ENCODE data around the gene GMCL2.
"Not testable (repeated sequence)": the region's sequence is repeated elsewhere in the genome, so short reads cannot be mapped to it uniquely, and the experiment has no call there.

Gene GMCL2, protein sequence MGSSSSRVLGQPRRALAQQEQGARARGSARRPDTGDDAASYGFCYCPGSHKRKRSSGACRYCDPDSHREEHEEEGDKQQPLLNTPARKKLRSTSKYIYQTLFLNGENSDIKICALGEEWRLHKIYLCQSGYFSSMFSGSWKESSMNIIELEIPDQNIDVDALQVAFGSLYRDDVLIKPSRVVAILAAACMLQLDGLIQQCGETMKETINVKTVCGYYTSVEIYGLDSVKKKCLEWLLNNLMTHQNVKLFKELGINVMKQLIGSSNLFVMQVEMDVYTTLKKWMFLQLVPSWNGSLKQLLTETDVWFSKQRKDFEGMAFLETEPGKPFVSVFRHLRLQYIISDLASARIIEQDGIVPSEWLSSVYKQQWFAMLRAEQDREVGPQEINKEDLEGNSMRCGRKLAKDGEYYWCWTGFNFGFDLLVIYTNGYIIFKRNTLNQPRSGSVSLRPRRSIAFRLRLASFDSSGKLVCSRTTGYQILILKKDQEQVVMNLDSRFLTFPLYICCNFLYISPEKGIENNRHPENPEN
- total RNA-seq = 0 to 0.11 (median 0.11) reads per million in 3 experiments

GRCh38 chr5:178187014-178187413 is at the start of gene GMCL2:
Gene GMCL2, minus strand, starts transcription at chr5:178187371. Its CDS starts 72 bp downstream, at chr5:178187299.
- DNase-seq = no peak

GRCh38 chr5:178236679-178237078 is 49.5 kb upstream of the GMCL2 start:
- DNase-seq = no peak

- DNase-seq = no peak
These were observed 49.0 kb upstream of the GMCL2 start for GRCh38 chr5:178236126-178236525.

- DNase-seq = no peak
These were observed 48.4 kb upstream of the GMCL2 start for GRCh38 chr5:178235588-178235974.

DNA sequence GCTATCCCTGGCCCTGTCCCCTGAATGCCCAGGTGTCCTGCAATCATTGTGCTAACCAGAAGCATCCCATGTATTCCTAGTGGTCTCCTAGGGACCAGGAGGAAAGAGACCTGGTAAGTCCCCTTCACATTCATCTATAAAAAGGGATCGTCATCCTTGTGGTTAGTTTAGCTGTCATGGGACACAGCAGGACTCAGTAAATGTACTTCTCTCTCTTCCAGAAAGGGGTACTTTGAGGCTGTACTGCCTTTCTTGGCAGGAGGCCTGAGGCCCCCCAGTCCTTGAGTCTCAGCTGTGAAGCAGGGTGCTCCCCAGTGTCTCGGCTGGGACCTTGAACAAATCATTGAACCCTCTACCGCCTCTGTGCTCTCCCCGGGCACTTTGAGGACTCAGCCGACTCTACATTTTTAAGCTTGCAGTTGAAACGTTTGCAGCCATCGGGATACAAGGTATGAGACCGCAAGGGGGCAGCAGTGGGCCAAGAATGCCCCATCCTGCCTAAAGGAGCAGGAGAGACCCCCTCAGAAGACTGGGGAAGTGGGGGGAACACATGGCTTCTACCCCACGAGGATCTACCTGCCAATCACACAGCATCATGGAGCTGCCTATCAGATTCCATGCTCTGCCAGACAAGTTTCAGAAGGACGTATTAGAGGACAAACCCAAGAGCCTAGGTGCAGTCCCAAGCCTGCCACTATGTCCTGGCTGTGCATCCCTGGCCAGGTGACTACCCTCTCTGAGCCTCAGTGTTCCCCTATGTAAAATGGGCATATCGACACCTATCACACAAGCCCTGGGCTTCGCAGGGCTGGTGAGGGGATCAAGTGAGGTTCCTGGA is 47.8 kb upstream of the GMCL2 start:
- peak; percentile 57 for DNase-seq

GRCh38 chr5:178234121-178234749 is 47.1 kb upstream of the GMCL2 start:
- no peak for DNase-seq

- no peak for DNase-seq
These were observed 45.8 kb upstream of the GMCL2 start for GRCh38 chr5:178232920-178233429.

DNA sequence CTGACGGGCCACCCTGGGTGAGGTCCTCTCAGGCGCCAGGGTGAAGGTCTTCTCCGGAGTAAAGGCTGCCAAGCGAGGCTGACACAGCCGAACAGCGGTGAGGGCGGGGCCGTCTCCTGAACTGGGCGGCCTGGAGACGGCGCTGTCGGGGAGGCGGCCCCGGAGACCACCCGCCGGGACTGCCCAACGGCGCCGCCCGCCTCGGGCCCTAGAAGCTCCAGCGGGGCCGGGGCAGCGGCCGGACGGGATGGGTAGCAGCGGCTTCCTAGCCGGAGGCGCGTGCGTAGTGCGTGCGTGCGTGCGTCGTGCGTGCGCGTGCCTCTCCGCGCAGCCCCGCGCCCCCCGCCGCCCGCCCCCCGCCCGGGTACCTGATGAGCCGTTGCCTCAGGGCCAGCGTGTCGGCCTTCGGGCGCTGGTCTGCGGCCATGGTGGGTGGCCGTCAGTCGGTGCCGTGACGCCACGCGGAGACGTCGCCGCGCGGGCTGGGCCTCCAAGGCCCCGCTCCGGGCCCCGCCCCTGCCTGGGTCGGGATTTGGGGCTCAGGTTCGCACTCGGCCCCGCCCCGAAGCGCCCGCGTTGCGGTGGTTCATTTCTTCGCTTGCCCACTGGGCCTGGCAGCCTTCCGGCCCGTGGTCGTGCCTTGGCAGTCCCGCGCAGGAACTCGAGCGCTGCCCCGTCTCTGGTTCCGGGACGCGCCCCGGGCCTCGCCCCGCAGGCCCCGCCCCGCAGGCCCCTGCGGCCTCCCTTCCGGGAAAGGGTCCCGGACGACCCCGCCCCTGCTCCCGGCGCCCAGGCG is 45.2 kb upstream of the GMCL2 start, which contains the start of gene PHYKPL:
Gene PHYKPL (minus strand): TSS at position 679 of the 796 bp plus-strand sequence. CDS start 252 bp downstream, at position 427.
- DNase-seq = peak; percentile 54

DNA sequence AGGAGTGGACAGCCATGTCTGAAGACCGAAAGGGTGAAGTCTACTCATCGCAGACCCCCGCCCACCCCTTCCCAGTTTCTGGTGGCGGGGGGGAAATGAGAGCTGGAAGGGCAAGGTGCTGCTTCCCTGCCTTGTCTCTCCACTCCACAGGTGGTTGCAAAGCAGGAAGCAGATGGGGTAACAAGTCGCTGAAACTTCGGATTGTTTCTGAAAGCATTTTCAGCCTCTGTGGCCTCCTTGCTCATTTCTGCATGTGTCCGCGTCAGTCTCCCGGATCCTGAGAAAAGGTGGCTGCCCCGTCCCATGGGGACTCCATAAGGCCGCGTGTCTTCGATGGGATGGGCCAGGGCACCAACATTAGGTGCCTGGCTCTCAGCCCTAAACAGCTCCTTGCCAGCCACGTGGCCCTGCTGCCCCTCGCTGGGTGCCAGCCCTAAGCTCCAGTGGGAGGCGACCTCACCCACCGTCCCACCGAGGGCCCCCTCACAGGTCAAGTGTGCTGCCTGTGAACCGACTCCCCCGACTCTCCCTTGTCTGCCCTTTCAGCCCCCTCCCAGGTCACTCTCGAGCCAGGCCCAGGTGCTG is 44.5 kb upstream of the GMCL2 start:
- DNase-seq = no peak

GRCh38 chr5:178230879-178231538 is 43.8 kb upstream of the GMCL2 start:
- no peak for DNase-seq

DNA sequence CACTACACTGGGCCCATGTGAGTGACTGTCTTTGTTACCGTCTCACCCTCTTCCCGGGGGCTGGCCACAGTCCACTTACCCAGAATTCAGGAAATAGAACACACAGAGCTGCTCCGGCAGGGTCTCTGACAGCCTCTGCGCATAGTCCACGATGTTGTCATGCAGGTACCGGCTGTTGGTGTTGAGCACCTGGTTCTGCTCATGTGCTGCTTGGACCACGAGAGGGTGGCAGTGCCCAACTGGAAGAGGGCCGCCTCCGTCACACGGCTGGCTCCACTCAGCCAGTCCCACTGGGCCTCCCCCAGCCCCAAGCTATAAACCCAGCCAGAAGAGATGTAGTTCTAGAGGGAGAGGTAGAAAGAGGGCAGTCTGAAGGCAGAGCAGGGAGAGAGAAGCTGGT is 42.7 kb upstream of the GMCL2 start:
- no peak for DNase-seq

DNA sequence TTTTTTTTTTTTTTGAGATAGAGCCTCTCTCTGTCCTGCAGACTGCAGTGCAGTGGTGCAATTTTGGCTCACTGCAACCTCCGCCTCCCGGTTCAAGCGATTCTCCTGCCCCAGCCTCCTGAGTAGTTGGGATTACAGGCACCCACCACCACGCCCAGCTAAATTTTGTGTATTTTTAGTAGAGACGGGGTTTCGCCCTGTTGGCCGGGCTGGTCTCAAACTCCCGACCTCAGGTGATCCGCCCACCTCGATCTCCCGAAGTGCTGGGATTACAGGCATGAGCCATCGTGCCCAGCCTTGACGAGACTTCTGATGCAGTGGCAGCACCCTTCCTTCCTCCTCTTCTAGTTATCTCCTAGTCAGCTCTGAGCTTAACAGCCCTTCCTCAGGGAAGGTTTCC is 41.9 kb upstream of the GMCL2 start:
- not testable (repeated sequence) for DNase-seq

- no peak for DNase-seq
These were observed 41.4 kb upstream of the GMCL2 start for GRCh38 chr5:178228609-178229008.

GRCh38 chr5:178227929-178228328 is 40.8 kb upstream of the GMCL2 start:
- no peak for DNase-seq

- DNase-seq = no peak
These were observed 40.0 kb upstream of the GMCL2 start for GRCh38 chr5:178227138-178227659.

DNA sequence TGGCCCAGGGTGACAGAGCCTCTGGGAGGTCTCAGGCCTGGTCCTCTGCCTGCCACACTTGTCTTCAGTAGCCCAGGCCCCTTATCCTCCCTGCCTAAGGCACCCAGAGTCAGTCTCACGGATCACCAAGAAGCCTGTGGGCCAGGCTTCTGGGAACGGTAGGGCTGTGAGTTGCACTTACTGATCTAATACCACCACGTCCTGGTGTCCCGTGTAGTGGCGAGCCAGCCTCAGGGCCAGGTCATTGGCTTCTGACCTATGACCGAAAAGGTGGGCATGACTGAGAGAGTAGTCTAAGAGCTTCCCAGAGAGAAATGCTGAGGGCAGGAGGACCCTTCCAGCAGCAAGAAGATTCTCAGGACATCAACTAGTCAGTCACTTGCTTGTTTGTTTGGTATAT is 38.0 kb upstream of the GMCL2 start:
- no peak for DNase-seq

DNA sequence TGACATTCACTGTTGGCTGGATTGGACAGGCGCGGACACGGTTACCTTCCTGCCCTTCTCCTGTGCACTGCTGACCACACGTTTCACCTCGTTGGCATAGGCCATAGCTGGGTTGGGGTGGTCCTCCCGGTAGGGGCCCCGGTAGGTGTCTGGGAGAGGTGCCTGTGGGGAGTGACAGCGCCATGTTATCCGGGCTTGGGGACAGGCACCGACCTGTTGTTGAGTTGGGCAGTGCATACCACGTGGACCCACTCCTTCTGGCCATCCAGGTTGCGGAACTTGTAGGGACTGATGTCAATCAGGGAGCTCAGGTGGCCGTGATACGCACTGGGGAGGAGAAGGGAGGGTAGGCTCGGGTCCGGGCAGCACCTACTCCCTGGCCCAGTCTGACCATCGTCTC is 37.2 kb upstream of the GMCL2 start:
- DNase-seq = no peak

- no peak for DNase-seq
These were observed 36.7 kb upstream of the GMCL2 start for GRCh38 chr5:178223828-178224335.

DNA sequence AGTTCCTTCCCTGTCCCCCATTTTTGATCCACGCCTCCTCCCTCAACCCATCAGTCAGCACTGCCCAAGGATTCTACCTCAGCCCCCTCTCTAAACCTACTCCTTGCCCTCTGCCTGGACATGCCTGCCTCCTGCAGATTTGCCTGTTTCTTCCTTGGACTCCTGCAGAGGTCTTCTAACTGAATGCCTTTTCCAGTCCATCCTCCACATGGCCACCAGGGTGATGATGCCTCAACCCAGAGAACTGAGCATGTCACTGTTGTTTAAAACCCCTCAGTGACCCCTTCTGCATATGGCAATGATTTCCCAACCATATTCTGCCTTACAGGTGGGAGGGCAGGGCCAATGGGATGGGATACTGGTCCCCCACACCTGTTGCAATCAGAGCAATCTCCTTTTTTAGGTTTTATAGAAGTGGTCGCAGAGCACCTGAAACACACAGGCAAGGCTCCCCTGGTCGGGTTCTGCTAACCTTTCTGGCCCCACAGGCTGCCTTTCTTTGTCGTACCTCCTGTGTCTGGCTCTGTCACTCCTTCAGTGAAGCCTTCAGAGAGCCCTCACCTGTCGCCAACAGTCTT is 36.1 kb upstream of the GMCL2 start:
- no peak for DNase-seq

- no peak for DNase-seq
These were observed 35.1 kb upstream of the GMCL2 start for GRCh38 chr5:178222292-178222691.
